DOHH2 (cell line): Measurements from ENCODE around the gene KLF16.

Source experiments
- H3F3A ChIP-seq: fragments of 200-600 bp; sonication (generic), shearing (Covaris generic); 2 replicates; pipeline ENCODE4 v1.6.0; 2016; ENCODE audit warnings: antibody characterized with exemption, mild to moderate bottlenecking; ENCODE audit not compliant: control insufficient read depth, insufficient read depth
- H3K27ac ChIP-seq: fragments of 200-600 bp; sonication (generic); 2 replicates; pipeline ENCODE4 v1.5.1; 2014; ENCODE audit warnings: low read depth, mild to moderate bottlenecking, low read length, moderate library complexity
- H3K27me3 ChIP-seq: fragments of 200-600 bp; sonication (generic); 2 replicates; pipeline ENCODE4 v1.6.1; 2014; ENCODE audit warnings: mild to moderate bottlenecking, low read length, mixed read lengths; ENCODE audit not compliant: control insufficient read depth
- H3K36me3 ChIP-seq: fragments of 200-600 bp; sonication (generic); 2 replicates; pipeline ENCODE4 v1.6.1; 2014; ENCODE audit warnings: mild to moderate bottlenecking, low read length, moderate library complexity, mixed read lengths; ENCODE audit not compliant: control insufficient read depth
- H3K4me1 ChIP-seq: fragments of 200-600 bp; sonication (generic); 2 replicates; pipeline ENCODE4 v1.6.1; 2014; ENCODE audit warnings: mild to moderate bottlenecking, low read length, mixed read lengths; ENCODE audit not compliant: control insufficient read depth
- H3K4me2 ChIP-seq: fragments of 200-600 bp; sonication (generic); 2 replicates; pipeline ENCODE4 v1.6.0; 2014; ENCODE audit warnings: mild to moderate bottlenecking, low read length, moderate library complexity
- H3K4me3 ChIP-seq: fragments of 200-600 bp; sonication (generic); 2 replicates; pipeline ENCODE4 v1.5.1; 2014; ENCODE audit warnings: mild to moderate bottlenecking, low read length, mixed read lengths
- H3K79me2 ChIP-seq: fragments of 200-600 bp; sonication (generic); 2 replicates; pipeline ENCODE4 v1.6.1; 2014; ENCODE audit warnings: mild to moderate bottlenecking, low read length, mixed read lengths; ENCODE audit not compliant: control insufficient read depth
- H3K9me2 ChIP-seq: fragments of 200-600 bp; sonication (generic); replicated peaks from 2 replicates; pipeline ENCODE4 v1.6.1; 2014; ENCODE audit warnings: mild to moderate bottlenecking, low read length, mixed read lengths; ENCODE audit not compliant: control insufficient read depth
- H3K9me3 ChIP-seq: fragments of 200-600 bp; sonication (generic); 2 replicates; pipeline ENCODE4 v1.6.1; 2014; ENCODE audit warnings: antibody characterized with exemption, low read length, mixed read lengths; ENCODE audit not compliant: control insufficient read depth, insufficient read depth
- H4K20me1 ChIP-seq: fragments of 200-600 bp; sonication (generic); 2 replicates; pipeline ENCODE4 v1.6.0; 2014; ENCODE audit warnings: low read depth, mild to moderate bottlenecking, antibody characterized with exemption, low read length, moderate library complexity; ENCODE audit not compliant: control insufficient read depth, insufficient read depth
- EZH2phosphoT487 ChIP-seq: fragments of 200-600 bp; sonication (generic); IDR thresholded peaks from 2 replicates; pipeline ENCODE4 v1.6.1; 2017; ENCODE audit warnings: borderline replicate concordance, mild to moderate bottlenecking, antibody characterized with exemption, low read length, moderate library complexity, mixed read lengths
- TF ChIP-seq, protein P1 (sequence below): fragments of 200-600 bp; sonication (generic); IDR thresholded peaks from one replicate; pipeline ENCODE4 v1.5.1; 2014; ENCODE audit warnings: antibody characterized with exemption, mild to moderate bottlenecking, low read depth, low read length; ENCODE audit not compliant: poor library complexity, severe bottlenecking

Gene KLF16

DNA sequence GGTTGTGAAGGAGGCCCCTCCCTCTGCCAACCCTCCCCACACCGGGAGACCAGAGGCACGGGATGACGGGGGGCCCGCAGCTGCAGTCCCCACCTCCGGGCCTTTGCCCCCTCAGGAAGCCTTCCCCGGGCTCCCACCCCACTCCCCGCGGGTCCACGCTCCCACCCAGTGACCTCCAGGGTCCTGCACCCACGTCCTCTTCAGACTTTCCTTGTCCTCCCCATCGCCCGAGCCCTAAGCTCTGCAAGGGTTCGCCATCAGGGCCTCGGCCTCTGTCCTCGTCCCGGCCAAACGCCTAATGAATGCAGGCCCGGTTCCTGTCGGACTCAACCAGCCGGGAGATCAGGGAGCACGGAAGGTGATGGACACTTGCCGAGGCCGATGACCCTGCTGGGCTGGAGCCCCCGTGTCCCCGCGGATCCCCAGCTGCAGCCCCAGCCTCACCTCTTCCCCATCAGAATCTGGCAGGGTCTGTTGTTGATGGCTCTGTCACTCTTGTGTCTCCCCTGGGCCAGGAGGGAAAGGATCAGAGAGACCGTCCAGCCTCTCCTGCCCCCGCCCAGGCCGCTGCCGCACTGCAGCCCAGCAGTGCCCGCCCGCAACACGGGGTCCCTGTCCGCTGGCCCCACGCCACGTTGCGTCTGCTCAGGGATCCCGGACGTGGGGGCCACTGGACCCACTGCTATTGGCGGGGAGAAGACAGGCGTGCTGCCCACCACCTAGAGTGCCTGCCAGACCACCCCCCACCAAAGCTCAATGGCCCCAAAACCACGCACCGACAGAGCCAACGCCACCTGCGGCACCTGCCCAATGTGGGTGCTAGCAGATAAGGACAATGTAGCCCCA is 57.0 kb downstream of the KLF16 start:
- no peak overlapping the region for H3K4me3 ChIP-seq
- 0 out of 2 replicates have a peak, but pooled peaks cover 5% of the 10 kb centered on the region for H3F3A ChIP-seq
- no peaks in the 10 kb centered on the region for H3K79me2 ChIP-seq
- no peaks in the 10 kb centered on the region for H3K9me3 ChIP-seq
- peaks cover under 1% of the 10 kb centered on the region for H3K4me1 ChIP-seq
- no peak overlapping the region for H3K27ac ChIP-seq
- TF ChIP-seq EZH2phosphoT487 = no peak
- TF ChIP-seq, protein P1, sequence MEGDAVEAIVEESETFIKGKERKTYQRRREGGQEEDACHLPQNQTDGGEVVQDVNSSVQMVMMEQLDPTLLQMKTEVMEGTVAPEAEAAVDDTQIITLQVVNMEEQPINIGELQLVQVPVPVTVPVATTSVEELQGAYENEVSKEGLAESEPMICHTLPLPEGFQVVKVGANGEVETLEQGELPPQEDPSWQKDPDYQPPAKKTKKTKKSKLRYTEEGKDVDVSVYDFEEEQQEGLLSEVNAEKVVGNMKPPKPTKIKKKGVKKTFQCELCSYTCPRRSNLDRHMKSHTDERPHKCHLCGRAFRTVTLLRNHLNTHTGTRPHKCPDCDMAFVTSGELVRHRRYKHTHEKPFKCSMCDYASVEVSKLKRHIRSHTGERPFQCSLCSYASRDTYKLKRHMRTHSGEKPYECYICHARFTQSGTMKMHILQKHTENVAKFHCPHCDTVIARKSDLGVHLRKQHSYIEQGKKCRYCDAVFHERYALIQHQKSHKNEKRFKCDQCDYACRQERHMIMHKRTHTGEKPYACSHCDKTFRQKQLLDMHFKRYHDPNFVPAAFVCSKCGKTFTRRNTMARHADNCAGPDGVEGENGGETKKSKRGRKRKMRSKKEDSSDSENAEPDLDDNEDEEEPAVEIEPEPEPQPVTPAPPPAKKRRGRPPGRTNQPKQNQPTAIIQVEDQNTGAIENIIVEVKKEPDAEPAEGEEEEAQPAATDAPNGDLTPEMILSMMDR = no peak
- H4K20me1 ChIP-seq = no peaks in the 10 kb centered on the region
- no peak overlapping the region for H3K4me2 ChIP-seq
- no peaks in the 10 kb centered on the region for H3K9me2 ChIP-seq
- no peaks in the 10 kb centered on the region for H3K36me3 ChIP-seq
- no peaks in the 10 kb centered on the region for H3K27me3 ChIP-seq

DNA sequence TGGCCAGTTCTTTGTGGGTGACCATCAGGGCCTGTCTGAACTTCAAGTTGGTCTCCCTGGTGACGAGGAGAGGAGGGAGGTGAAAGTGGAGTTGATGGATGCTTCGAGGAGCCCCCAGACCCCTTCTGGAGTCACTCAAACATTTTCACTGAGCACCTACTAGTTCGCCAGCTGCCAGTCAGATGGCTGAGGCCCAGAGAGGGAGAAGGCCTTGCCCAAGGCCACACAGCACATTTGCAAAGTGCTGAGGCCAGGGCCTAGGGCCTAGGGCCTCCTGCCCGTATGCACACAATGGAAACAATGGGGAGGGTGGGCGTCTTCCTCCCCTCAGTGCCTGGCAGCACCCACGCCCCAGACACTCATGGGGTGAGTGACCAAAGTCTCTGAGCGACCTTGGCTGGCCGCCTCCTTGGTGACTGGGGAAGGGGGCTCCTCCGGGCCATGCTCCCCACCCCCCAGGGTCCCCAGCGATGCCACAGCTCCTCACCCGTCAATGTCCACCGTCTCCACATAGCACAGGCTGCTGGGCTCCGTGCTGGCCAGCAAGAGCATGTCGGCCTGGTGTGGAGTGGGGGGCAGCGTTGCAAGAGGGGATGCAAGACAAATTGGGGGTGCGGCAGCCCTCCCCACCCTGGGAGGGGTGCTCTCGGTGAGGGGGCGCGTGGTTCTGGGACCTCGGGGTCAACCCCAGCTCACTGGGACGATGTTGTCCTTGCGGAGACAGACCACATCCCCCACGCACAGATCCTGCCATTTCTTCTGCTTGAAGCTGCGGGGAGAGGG is 57.8 kb downstream of the KLF16 start:
- H3K9me3 ChIP-seq = no peaks in the 10 kb centered on the region
- H3F3A ChIP-seq = 0 out of 2 replicates have a peak, but pooled peaks cover 5% of the 10 kb centered on the region
- H3K27me3 ChIP-seq = no peaks in the 10 kb centered on the region
- TF ChIP-seq, protein P1 = no peak
- no peak for TF ChIP-seq EZH2phosphoT487
- no peak overlapping the region for H3K4me3 ChIP-seq
- H3K36me3 ChIP-seq = no peaks in the 10 kb centered on the region
- no peaks in the 10 kb centered on the region for H3K79me2 ChIP-seq
- no peaks in the 10 kb centered on the region for H4K20me1 ChIP-seq
- no peak overlapping the region for H3K4me2 ChIP-seq
- no peak overlapping the region for H3K27ac ChIP-seq
- H3K4me1 ChIP-seq = no peaks in the 10 kb centered on the region
- H3K9me2 ChIP-seq = no peaks in the 10 kb centered on the region

DNA sequence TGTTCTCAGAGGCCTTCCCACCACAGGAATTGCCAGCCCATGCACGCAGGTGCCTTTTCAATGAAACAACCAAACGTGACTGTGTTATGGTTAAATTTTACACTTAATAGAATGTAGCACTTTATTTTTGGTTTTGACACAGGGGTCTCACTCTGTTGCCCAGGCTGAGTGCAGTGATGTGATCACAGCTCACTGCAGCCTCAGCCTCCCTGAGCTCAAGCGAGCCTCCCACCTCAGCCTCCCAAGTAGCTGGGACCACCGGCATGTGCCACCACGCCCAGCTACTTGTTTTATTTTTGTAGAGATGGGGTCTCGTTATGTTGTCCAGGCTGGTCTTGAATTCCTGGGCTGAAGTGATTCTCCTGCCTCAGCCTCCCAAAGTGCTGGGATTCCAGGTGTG is 58.5 kb downstream of the KLF16 start:
- Histone ChIP-seq H4K20me1 (no peaks in the 10 kb centered on the region), H3K4me2 (no peak overlapping the region), H3K4me1 (no peaks in the 10 kb centered on the region), H3K36me3 (no peaks in the 10 kb centered on the region), H3K9me3 (no peaks in the 10 kb centered on the region), H3K9me2 (no peaks in the 10 kb centered on the region), H3K27me3 (no peaks in the 10 kb centered on the region), H3K4me3 (no peak overlapping the region), H3F3A (0 out of 2 replicates have a peak, but pooled peaks cover 5% of the 10 kb centered on the region), H3K27ac (no peak overlapping the region), H3K79me2 (no peaks in the 10 kb centered on the region)
- TF ChIP-seq, protein P1 = no peak
